Stomach smooth muscle (tissue), 2 donors: ENCODE results near the gene P3H4.
"Not testable (repeated sequence)": the region's sequence is repeated elsewhere in the genome, so short reads cannot be mapped to it uniquely, and the experiment has no call there.

Experiments used
- H3K27ac ChIP-seq: one replicate; pipeline ENCODE4 v1.7.0; 2013; ENCODE audit warnings: mild to moderate bottlenecking, low read length, inconsistent platforms
- H3K27me3 ChIP-seq, 2 donors: one replicate each; pipeline ENCODE4 v1.7.0; 2013; ENCODE audit warnings: low read length in 2 of 2; ENCODE audit not compliant: insufficient read depth in 2 of 2, control insufficient read depth in 1 of 2
- H3K36me3 ChIP-seq, 2 donors: one replicate each; pipeline ENCODE4 v1.7.0; 2013; ENCODE audit warnings: low read length in 2 of 2; ENCODE audit not compliant: control insufficient read depth in 2 of 2, insufficient read depth in 2 of 2
- H3K4me1 ChIP-seq: one replicate; pipeline ENCODE4 v1.7.0; 2013; ENCODE audit warnings: low read length; ENCODE audit not compliant: control insufficient read depth, insufficient read depth
- H3K4me3 ChIP-seq, 2 donors: one replicate each; pipeline ENCODE4 v1.7.0; 2013; ENCODE audit warnings: low read length in 2 of 2
- H3K9ac ChIP-seq, 2 donors: one replicate each; pipeline ENCODE4 v1.7.0; 2013; ENCODE audit warnings: low read length in 2 of 2, mild to moderate bottlenecking in 1 of 2
- H3K9me3 ChIP-seq, 2 donors: one replicate each; pipeline ENCODE4 v1.7.0; 2013; ENCODE audit warnings: low read length in 2 of 2; ENCODE audit not compliant: control insufficient read depth in 2 of 2
- donor health status: healthy.
- donor health status: Pancreatic carcinoma.

P3H4 gene, protein sequence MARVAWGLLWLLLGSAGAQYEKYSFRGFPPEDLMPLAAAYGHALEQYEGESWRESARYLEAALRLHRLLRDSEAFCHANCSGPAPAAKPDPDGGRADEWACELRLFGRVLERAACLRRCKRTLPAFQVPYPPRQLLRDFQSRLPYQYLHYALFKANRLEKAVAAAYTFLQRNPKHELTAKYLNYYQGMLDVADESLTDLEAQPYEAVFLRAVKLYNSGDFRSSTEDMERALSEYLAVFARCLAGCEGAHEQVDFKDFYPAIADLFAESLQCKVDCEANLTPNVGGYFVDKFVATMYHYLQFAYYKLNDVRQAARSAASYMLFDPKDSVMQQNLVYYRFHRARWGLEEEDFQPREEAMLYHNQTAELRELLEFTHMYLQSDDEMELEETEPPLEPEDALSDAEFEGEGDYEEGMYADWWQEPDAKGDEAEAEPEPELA

GRCh38 chr17:41811549-41812380 lies at the start of gene P3H4:
P3H4 (minus strand) TSS chr17:41811949; CDS start chr17:41811915, 34 bp downstream.
- H3K9me3 ChIP-seq, result no peaks in the 10 kb centered on the region
- H3K4me1 ChIP-seq, result peaks cover 40% of the 10 kb centered on the region
- peak within 1 kb of the TSS; percentile 55 for H3K27ac ChIP-seq
- H3K27me3 ChIP-seq, result no peaks in the 10 kb centered on the region
- H3K4me3 ChIP-seq, result peak within 1 kb of the TSS; percentile 85 to 87
- peak within 1 kb of the TSS; percentile 68 to 79 for H3K9ac ChIP-seq
- peaks cover 0 to 4% of the 10 kb centered on the region in 2 donors for H3K36me3 ChIP-seq

- Histone ChIP-seq H3K27me3 (no peaks in the 10 kb centered on the region), H3K4me3 (no peak overlapping the region), H3K27ac (no peak overlapping the region), H3K9ac (no peak overlapping the region), H3K4me1 (peaks cover 18% of the 10 kb centered on the region), H3K9me3 (no peaks in the 10 kb centered on the region), H3K36me3 (no peaks in the 10 kb centered on the region)
Observed at GRCh38 chr17:41860254-41860931, 48.6 kb upstream of the P3H4 start.

- not testable (repeated sequence) for H3K27me3 ChIP-seq, H3K9me3 ChIP-seq
- peaks cover 3 to 16% of the 10 kb centered on the region in 2 donors for H3K36me3 ChIP-seq
Observed at GRCh38 chr17:41851382-41851781, 39.6 kb upstream of the P3H4 start.

DNA sequence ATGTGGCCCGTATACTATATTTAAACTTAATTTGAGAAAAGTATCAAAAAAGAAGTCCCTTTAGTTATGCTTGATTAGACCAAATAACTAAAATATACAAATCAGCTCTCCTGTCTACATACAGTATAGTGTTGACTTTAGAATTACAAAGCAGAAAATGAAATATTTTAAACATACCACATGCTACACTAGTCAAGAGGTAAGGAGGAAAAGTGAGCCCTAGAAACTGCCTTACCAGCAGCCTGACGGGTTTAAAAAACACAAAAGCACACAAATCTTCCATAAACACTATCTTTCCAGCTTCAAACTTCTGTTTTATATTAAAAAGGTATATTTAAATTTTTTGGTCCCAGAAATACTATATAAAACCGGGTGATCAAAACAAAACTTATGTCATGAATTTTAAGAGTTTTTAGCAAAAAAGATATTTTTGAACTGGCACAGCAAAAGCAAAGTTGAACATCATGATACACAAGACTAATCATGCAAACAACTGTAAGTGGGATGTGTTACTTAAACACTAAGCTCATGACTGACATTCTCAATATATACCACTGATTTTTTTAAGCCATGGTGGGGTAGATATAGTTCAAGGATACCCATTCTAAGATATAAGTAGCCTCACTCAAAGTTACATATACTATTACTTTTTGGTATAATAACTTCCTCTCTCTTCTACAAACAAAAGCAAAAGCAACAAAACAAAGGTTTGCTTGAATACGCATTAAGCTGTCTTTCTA lies 37.7 kb upstream of the P3H4 start:
- peaks cover 3 to 11% of the 10 kb centered on the region in 2 donors for H3K36me3 ChIP-seq
- no peak overlapping the region for H3K9ac ChIP-seq
- H3K27ac ChIP-seq, result no peak overlapping the region
- no peaks in the 10 kb centered on the region for H3K4me1 ChIP-seq
- H3K4me3 ChIP-seq, result no peak overlapping the region
- no peaks in the 10 kb centered on the region for H3K9me3 ChIP-seq
- no peaks in the 10 kb centered on the region for H3K27me3 ChIP-seq

More at GRCh38 chr17:41851382-41851781, 39.6 kb upstream of the P3H4 start:
- not testable (repeated sequence) for H3K27ac ChIP-seq, H3K4me1 ChIP-seq, H3K4me3 ChIP-seq, H3K9ac ChIP-seq

GRCh38 chr17:41848788-41849187 lies 37.0 kb upstream of the P3H4 start:
- Histone ChIP-seq H3K4me3 (no peak overlapping the region), H3K9ac (no peak overlapping the region), H3K4me1 (no peaks in the 10 kb centered on the region), H3K36me3 (peaks cover 0 to 6% of the 10 kb centered on the region in 2 donors), H3K9me3 (no peaks in the 10 kb centered on the region), H3K27ac (no peak overlapping the region), H3K27me3 (no peaks in the 10 kb centered on the region)

DNA sequence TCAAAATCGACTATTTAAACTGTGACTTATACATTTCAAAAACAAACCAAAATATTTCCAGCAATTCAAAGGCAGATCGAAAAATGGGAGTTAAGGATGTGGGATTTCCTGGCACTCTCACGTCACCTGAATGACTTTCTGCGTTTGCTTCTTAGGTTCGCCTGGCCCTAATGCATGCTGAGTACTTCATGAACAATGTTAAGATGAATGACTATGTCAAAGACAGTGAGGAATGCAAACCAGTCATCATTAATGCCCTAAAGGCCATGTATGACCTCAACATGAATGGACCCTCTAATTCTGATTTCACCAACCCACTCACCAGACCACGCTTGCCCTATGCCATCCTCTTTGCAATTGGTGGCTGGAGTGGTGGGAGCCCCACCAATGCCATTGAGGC lies 33.2 kb upstream of the P3H4 start:
- Histone ChIP-seq H3K4me1 (no peaks in the 10 kb centered on the region), H3K36me3 (peaks cover 0 to 4% of the 10 kb centered on the region in 2 donors), H3K27ac (no peak overlapping the region), H3K9ac (no peak overlapping the region), H3K27me3 (no peaks in the 10 kb centered on the region), H3K9me3 (no peaks in the 10 kb centered on the region), H3K4me3 (no peak overlapping the region)

- not testable (repeated sequence) for H3K27me3 ChIP-seq, H3K4me1 ChIP-seq, H3K36me3 ChIP-seq, H3K9me3 ChIP-seq, H3K9ac ChIP-seq, H3K4me3 ChIP-seq, H3K27ac ChIP-seq
Observed at GRCh38 chr17:41840781-41841180, 29.0 kb upstream of the P3H4 start.

DNA sequence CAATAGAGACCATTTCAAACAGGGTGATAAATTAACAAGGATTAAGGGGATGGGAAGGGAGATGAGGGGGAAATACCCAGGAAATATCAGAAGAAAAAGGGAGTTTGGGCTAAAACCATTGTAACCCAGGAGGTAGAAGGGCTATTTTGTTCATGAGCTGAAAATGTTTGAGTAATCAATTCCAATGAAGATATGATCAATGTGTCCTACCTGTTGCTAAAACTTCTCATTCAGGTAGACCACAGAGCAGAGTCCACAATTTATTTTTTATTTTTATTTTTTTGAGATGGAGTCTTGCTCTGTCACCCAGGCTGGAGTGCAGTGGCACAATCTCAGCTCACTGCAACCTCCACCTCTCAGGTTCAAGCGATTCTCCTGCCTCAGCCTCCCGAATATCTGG lies 27.7 kb upstream of the P3H4 start:
- H3K4me3 ChIP-seq, result not testable (repeated sequence)

GRCh38 chr17:41837761-41838538 lies 26.2 kb upstream of the P3H4 start, which contains the start of gene KLHL10:
KLHL10 (plus strand) TSS chr17:41837825; CDS start chr17:41837933, 108 bp downstream.
- Histone ChIP-seq H3K4me1 (peaks cover 9% of the 10 kb centered on the region), H3K27ac (no peak within 1 kb of the TSS), H3K27me3 (no peaks in the 10 kb centered on the region), H3K9me3 (no peaks in the 10 kb centered on the region), H3K36me3 (peaks cover 2 to 3% of the 10 kb centered on the region in 2 donors), H3K9ac (no peak within 1 kb of the TSS), H3K4me3 (peak within 1 kb of the TSS; percentile 41 to 82)

More for the DNA sequence above, 27.7 kb upstream of the P3H4 start:
- H3K9me3 ChIP-seq, H3K27me3 ChIP-seq, H3K27ac ChIP-seq, H3K4me1 ChIP-seq, H3K36me3 ChIP-seq, H3K9ac ChIP-seq: not testable (repeated sequence)
